Left ventricle myocardium inferior (tissue), 1 donor: ENCODE data around the gene RYR2. TPM values are rescaled to one million over a fixed set of nuclear protein-coding genes. Genes with fewer than 3 reads are reported as not detected.
"Not testable (repeated sequence)": the region's sequence is repeated elsewhere in the genome, so short reads cannot be mapped to it uniquely, and the experiment has no call there.

ENCODE experiments used
- DNase-seq: peaks from one replicate; pipeline ENCODE4 v3.0.0-alpha.2; 2020
- H3K27ac ChIP-seq: fragments of 200-600 bp; replicated peaks from 2 replicates; pipeline ENCODE4 v1.8.0; 2021
- H3K27me3 ChIP-seq: fragments of 200-600 bp; 2 replicates; pipeline ENCODE4 v1.8.0; 2021; ENCODE audit warnings: low read depth
- H3K36me3 ChIP-seq: fragments of 200-600 bp; 2 replicates; pipeline ENCODE4 v1.8.0; 2021
- H3K4me1 ChIP-seq: fragments of 200-600 bp; 2 replicates; pipeline ENCODE4 v1.8.0; 2021
- H3K4me3 ChIP-seq: fragments of 200-600 bp; 2 replicates; pipeline ENCODE4 v1.8.0; 2021; ENCODE audit warnings: mild to moderate bottlenecking, moderate library complexity
- H3K9me3 ChIP-seq: fragments of 200-600 bp; replicated peaks from 2 replicates; pipeline ENCODE4 v1.8.0; 2021
- CTCF ChIP-seq: fragments of 200-600 bp; IDR thresholded peaks from 2 replicates; pipeline ENCODE4 v1.8.0; 2021; ENCODE audit warnings: antibody characterized with exemption, mild to moderate bottlenecking, borderline replicate concordance
- intact Hi-C: fragments of 100-400 bp; cut with micrococcal nuclease; formaldehyde crosslinking; loops from one replicate; pipeline ENCODE4 v1.11.0; 2022
- total RNA-seq: library from RNA; stranded (reverse); fragmentation: NEBNext Ultra II Directional; extraction: Animal tissue kit (Norgen Biotek cat#: 25700); gene quantifications from one replicate; pipeline ENCODE4 v1.2.1, GENCODE V29; 2021
- donor health status: DM: no; HTN: yes; CAD: no; lungs with severe emphysema.

RYR2 gene
- total RNA-seq, 1 donor from 2014 or later, result 783 TPM

- peak; percentile 52 for TF ChIP-seq CTCF
- H3K9me3 ChIP-seq, result no peaks in the 10 kb centered on the region
- H3K4me3 ChIP-seq, result no peak overlapping the region
- intact Hi-C loops, result no loop called here
- DNase-seq, result no peak
- peaks cover 31% of the 10 kb centered on the region for H3K36me3 ChIP-seq
- H3K27ac ChIP-seq, result no peak overlapping the region
- no peaks in the 10 kb centered on the region for H3K27me3 ChIP-seq
- H3K4me1 ChIP-seq, result peaks cover 55% of the 10 kb centered on the region
Observed at GRCh38 chr1:237814319-237814924, 772.4 kb downstream of the RYR2 start.

- Histone ChIP-seq H3K27ac (peak overlapping the region; percentile 33), H3K4me1 (peaks cover 44% of the 10 kb centered on the region), H3K9me3 (no peaks in the 10 kb centered on the region), H3K4me3 (no peak overlapping the region), H3K36me3 (peaks cover 42% of the 10 kb centered on the region), H3K27me3 (no peaks in the 10 kb centered on the region)
- DNase-seq, result no peak
- intact Hi-C loops, result no loop called here
- no peak for TF ChIP-seq CTCF
Observed at GRCh38 chr1:237817277-237817676, 775.3 kb downstream of the RYR2 start.

GRCh38 chr1:237820634-237821033 lies 778.6 kb downstream of the RYR2 start:
- H3K36me3 ChIP-seq, result peaks cover 31% of the 10 kb centered on the region
- DNase-seq, intact Hi-C loops: not testable (repeated sequence)

GRCh38 chr1:237832858-237833257 lies 790.9 kb downstream of the RYR2 start:
- no peak overlapping the region for H3K27ac ChIP-seq
- DNase-seq, result no peak
- no peaks in the 10 kb centered on the region for H3K9me3 ChIP-seq
- peaks cover 16% of the 10 kb centered on the region for H3K36me3 ChIP-seq
- no peaks in the 10 kb centered on the region for H3K4me1 ChIP-seq
- intact Hi-C loops, result no loop called here
- no peaks in the 10 kb centered on the region for H3K27me3 ChIP-seq
- TF ChIP-seq CTCF, result no peak
- no peak overlapping the region for H3K4me3 ChIP-seq

More at GRCh38 chr1:237820634-237821033, 778.6 kb downstream of the RYR2 start:
- not testable (repeated sequence) for H3K27ac ChIP-seq, H3K27me3 ChIP-seq, H3K4me3 ChIP-seq, H3K9me3 ChIP-seq
- peaks cover 17% of the 10 kb centered on the region for H3K4me1 ChIP-seq

GRCh38 chr1:237834048-237834447 lies 792.1 kb downstream of the RYR2 start:
- TF ChIP-seq CTCF, result no peak
- DNase-seq, result no peak
- Histone ChIP-seq H3K4me1 (no peaks in the 10 kb centered on the region), H3K27me3 (no peaks in the 10 kb centered on the region), H3K4me3 (no peak overlapping the region), H3K9me3 (no peaks in the 10 kb centered on the region), H3K27ac (no peak overlapping the region), H3K36me3 (peaks cover 16% of the 10 kb centered on the region)
- intact Hi-C loops, result no loop called here

- Histone ChIP-seq H3K36me3 (peaks cover 16% of the 10 kb centered on the region), H3K4me3 (no peak overlapping the region), H3K9me3 (no peaks in the 10 kb centered on the region), H3K4me1 (no peaks in the 10 kb centered on the region), H3K27me3 (no peaks in the 10 kb centered on the region), H3K27ac (no peak overlapping the region)
- intact Hi-C loops, result no loop called here
- no peak for DNase-seq
- no peak for TF ChIP-seq CTCF
Observed at GRCh38 chr1:237834461-237834860, 792.5 kb downstream of the RYR2 start.
